HG02885 (cell line): ENCODE measurements around the gene CELF1.
"Not testable (repeated sequence)": the region's sequence is repeated elsewhere in the genome, so short reads cannot be mapped to it uniquely, and the experiment has no call there.

Source experiments
- ATAC-seq: cut with Tn5 transposase; IDR thresholded peaks from one replicate; pipeline ENCODE4 v1.9.1; 2021; ENCODE audit warnings: mild to moderate bottlenecking; ENCODE audit not compliant: unreplicated experiment, poor library complexity

Gene CELF1

DNA sequence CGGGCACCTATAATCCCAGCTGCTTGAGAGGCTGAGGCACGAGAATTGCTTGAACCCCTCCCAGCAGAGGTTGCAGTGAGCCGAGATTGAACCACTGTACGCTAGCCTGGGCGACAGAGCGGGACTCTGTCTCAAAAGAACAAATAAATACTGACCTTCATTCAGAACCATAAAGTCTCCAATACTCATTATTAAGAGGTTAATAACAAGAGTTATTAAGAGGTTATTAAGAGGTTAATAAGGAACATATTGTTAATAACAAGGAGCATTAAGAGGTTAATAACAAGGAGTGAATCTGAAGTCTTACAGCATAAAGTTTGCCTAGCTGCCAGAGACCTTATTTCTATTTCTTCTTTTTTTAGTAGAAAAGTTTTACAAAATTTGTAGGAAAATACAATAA is 7.6 kb downstream of the CELF1 start:
- no peak for ATAC-seq

DNA sequence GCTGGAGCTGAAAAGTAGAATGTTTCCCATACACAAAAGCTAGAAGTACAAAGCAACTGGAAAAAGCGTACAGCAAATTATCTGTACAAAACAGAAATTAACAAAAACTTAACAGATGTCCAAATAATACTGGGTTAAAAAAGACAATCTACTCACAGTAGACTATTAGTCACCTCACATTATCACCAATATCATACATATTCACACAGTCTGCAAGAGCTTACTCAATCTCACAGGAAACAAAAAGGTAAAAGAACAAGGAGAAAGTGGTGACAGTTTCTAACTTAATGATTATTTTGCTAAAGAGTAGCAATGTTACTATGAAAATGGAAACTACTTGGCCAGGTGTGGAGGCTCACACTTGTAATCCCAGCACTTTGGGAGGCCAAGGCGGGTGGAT is 11.9 kb downstream of the CELF1 start:
- no peak for ATAC-seq

DNA sequence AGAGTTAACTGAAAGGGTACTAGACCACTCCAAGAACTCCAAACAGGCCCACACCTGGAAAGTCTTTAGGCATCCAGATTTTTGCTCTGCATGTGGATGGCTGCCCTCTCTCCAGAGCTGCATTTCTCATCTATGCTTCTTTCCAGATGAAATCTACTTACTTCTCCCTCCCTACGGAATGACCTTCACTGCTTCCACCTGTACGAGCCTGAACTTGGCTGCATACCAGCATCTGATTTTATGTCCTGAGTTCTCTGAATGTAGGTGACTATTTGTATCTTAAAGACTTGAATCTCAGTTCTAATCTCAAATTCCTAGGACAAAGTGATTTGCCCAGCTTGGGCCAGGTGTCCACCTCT is 13.3 kb downstream of the CELF1 start:
- no peak for ATAC-seq

DNA sequence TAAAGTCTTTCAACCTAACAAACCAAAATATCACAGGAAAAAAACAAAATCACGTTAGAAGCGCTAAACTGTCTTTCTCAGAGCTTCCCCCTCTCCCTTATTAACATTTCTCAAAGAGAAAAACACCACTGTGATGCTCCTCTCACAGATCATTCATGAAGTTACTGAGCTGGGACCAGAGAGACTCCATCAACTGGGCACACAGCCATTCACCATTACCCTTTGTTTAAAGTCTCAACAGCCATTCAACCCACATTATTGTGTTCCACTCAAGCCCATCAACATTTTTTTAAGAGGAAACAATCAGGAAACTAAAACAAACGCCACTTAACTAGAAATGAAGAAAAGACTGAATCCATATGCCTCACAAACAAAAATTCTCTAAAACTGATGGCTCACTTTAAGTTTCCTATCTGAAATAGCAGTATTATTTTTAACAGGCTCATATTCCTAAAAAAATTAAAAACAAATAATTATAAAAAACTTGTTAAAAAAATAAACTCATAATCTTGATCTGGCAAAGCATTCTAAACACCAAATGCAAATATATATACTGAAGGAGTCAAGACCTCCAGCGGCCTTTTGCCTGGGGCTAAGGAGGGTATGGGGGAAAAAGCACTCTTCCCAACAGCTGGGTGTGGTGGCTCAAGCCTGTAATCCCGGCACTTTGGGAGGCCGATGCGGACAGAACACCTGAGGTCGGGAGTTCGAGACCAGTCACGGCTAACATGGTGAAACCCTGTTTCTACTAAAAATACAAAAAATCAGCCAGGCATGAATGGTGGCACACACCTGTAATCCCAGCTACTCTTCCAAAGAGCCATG is 14.0 kb downstream of the CELF1 start:
- no peak for ATAC-seq

DNA sequence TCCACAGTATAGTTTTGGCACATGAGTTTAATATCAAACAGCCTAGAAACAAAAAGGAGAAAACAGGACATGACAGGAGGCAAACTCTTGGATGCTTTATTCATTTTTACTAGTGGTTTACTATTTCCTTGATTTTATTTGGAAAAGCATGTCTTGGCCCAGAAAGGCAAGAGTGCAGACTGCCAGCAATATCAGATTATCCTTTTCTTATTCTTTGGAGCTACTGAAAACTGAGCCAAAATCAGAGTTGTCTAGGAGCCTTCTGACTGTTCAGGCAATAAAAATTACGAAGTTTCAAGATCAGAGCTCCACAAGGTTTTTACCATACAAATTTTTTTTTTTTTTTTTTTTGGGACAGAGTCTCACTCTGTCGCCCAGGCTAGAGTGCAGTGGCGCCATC is 16.0 kb downstream of the CELF1 start:
- no peak for ATAC-seq

DNA sequence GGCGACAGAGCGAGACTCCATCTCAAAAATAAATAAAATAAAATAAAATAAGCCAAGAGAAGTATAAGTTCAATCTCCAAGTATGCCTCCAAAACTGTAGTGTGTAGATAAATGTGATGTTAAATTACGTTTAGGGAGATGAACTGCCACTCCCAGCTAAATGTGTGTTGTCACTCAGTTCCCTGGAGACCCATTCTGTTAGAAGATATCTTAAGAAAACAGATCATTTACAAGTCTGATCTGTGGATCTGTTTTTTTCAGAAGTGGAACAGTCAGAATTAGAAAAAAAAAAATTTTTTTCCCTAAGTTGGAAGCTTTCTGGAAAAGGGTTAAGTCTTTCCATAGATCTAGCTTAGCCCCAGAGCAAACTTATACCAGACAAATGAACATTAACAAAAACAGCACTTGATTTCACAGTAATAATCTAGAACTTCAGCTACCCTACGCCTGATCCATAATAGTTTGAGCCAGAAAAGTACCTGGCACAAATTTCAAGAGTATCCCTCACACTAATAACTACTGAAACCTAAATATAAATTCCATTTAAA is 18.2 kb downstream of the CELF1 start:
- no peak for ATAC-seq

DNA sequence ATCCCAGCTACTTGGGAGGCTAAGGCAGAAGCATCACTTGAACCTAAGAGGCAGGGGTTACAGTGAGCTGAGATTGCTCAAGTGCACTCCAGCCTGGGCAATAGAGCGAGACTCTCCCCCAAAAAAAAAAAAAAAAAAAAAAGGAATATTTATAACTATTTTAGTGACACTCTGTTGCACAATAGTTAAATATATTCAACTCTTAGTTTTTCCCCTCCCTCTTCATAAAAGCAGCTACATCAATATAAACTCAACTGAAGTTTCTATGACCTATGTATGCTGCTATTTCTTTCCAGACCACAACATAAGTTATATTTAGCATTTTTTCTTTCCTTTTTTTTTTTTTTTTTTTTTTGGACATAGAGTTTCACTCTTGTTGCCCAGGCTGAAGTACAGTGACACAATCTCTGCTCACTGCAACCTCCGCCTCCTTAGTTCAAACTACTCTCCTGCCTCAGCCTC is 19.2 kb downstream of the CELF1 start:
- no peak for ATAC-seq

DNA sequence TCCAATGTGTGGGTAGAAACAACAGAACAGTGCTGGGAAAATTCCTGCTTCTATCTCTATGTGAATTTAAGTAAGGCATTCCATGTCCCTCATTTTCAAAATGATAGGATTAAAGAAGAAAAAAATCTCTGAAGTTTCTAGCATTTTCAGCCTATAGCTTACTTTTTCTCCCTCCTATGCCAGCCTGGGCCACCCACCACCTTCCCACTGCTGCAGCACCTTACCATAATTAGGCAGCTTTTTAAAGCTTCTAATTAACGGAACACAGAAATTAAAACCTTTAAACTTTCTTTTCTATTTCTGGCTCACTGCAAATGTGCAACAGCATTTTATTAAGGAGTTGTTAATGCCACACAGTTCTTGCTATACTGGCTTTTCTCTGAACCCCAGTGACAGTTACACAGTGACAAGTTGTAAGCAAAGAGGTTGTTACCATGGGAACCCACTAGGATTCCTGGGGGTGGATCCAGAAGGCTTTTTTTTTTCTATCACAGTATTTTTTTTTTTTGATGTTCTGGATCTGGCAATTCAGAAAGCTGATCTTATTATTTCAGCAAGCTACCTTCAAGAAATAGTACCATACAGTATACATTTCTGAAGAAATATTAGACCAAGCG is 20.2 kb downstream of the CELF1 start:
- ATAC-seq, result no peak

DNA sequence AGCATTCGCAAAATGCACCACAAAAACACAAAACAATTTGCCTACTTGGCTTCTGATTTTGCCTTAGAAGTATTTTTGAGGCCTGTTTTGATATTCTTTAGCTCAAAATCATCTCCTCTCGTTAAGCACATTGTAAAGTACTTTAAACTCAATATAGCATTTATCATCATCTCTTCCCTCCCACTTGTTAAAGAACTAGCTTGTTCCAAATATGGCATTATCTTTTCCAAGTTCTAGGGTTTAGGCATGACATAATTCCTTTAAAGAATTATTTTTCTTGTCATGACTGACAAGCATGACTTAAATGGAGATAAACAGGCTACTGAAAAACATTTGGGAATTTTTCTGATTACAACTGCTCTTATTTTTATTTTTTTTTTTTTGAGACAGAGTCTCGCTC is 21.3 kb downstream of the CELF1 start:
- ATAC-seq, result no peak

DNA sequence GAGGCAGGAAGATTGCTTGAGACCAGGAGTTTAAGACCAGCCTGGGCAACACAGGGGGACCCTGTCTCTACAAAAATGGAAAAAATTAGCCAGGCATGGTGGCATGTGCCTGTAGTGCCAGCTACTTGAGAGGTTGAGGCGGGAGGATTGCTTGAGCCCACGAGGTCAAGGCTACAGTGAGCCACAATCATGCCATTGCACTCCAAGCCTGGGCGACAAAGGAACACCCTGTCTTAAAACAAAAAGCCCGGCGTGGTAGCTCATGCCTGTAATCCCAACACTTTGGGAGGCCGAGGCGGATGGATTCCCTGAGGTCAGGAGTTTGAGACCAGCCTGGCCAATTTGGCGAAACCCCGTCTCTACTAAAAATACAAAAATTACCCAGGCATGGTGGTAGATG is 22.2 kb downstream of the CELF1 start:
- not testable (repeated sequence) for ATAC-seq

DNA sequence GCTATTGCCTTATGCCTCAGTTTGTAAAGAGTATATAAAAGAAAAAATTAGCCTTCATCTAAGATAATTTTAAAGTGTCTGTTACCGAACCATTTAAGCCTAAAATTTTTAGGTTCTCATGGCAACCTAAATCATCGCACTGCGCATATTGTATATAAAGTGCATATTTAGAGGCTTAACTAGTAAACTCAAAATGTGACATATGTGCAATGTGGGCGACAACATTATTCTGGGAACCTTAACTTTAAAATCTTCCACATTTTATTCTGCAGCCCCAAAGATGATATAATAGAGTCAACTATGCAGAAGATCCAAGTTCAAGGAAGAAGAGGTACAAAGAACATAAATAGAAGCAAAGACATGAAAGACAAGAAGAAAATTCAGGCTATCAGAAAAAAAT is 23.0 kb downstream of the CELF1 start:
- ATAC-seq, result no peak

DNA sequence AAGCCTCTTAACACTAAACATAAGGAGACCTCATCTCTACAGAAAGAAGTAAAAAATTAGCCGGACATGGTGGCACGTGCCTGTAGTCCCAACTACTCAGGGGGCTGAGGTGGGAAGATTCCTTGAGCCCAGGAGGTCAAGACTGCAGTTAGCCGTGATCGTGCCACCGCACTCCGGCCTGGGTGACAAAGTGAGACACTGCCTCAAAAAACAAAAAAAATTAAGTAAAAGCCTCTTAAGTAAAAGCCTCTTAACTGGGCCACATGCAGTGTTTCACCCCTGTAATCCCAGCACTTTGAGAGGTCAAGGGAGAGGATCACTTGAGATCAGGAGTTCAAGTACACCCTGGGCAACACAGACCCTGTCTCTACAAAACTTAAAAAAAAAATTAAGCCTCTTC is 25.7 kb downstream of the CELF1 start:
- no peak for ATAC-seq

DNA sequence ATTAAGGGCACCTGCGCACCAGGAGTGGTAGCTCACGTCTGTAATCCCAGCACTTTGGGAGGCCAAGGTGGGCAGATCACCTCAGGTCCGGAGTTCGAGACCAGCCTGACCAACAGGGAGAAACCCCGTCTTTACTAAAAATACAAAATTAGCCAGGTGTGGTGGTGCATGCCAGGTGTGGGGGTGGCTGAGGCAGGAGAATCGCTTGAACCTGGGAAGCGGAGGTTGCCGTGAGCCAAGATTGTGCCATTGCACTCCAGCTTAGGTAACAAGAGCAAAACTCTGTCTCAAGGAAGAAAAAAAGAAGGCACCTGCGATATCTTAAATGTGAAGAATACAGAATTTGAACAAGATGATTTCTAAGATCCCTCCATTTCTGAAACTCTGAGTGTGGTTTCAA is 26.9 kb downstream of the CELF1 start:
- ATAC-seq, result not testable (repeated sequence)

DNA sequence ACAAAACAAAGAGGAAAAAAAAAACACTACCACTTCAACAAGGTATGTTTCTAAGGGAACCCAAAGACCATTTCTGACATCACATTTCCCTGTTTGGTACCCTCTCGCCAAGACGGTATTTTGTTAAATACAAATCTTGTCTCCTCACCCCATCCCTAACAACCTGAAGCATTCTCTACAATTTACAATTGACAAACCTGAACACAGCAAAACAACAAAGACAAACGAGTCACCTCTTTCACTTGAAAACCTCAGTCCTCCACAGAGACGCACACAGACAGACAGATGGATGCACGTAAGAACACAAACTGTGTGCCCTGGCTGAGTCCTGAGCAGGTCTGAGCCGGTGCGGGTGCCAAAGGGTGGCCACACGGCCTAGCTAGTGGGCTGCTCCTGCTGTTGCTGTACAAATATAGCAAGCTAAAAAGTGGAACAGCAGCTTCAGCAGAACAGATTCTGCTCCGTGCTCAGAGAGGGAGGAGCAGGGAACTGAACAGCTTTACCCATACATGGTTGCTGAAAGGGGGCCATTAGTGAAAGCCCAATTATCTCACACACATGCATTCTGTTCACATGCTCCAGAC is 28.5 kb downstream of the CELF1 start:
- ATAC-seq, result peak; percentile 36

DNA sequence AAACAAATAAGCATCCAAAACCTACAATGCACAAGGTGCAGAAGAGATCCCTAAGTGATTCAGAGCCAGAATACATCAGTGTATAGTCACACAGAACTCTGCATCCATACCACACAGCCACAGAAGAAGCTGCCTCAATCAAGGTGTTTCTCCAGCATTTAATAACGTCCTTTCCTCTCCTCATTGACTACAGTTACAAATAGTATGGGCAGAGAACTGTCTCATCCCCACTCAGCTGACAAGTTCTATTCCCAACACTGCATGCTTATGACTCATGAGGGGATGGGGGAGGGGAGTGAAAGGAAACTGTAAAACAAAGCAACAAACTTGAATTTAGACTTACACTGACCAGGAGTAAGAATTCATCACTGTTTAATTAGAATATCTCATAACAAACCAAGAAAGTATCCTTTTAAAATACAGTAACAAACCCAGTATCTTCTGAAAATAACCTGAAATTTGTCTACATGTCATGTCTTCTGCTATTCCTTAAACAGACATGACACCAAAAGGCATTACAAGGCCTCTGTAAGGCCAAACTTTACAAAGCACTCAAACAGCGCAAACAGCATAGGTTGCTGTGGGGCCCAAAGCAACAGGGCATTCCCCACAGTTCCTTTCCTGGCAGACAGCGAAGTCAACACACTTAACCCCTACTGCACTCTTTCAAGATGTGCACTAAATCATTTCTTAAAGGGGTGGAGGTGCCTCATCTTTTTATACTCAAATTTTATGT is 29.3 kb downstream of the CELF1 start:
- peak; percentile 52 for ATAC-seq

DNA sequence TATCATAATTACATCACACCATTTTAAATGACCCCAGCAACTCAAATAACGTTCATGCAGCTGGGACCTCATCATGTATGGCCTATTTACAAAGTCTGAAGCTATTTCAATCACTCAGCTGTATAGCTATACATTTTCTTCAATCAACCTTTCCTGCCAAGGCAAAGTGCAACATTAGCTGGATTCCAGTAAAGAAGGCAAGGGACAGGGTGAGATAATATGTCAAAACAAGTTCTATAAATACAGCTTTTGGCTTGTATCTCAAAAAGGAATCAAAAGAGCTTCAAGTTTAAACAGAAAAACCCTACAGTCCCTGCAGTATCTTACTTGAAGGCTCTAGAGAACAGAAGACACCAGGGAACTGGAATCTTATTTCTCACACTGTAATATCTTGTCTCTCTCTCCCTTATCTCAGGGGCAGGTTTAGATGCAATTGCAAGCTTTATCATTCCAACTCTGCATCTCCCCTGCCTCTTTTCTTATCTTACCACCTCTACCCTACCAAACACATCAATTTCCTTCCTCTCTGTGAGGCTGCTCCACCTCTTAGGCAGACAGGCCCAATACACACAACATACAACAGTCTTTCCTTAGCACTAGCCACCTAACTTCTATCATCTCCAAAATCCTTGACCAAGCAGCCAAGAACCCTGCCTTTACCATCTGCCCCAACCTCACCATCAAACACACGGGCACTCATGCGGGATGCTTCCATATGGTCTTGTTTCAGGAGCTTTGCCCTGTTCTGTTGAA is 34.5 kb downstream of the CELF1 start:
- ATAC-seq, result no peak

DNA sequence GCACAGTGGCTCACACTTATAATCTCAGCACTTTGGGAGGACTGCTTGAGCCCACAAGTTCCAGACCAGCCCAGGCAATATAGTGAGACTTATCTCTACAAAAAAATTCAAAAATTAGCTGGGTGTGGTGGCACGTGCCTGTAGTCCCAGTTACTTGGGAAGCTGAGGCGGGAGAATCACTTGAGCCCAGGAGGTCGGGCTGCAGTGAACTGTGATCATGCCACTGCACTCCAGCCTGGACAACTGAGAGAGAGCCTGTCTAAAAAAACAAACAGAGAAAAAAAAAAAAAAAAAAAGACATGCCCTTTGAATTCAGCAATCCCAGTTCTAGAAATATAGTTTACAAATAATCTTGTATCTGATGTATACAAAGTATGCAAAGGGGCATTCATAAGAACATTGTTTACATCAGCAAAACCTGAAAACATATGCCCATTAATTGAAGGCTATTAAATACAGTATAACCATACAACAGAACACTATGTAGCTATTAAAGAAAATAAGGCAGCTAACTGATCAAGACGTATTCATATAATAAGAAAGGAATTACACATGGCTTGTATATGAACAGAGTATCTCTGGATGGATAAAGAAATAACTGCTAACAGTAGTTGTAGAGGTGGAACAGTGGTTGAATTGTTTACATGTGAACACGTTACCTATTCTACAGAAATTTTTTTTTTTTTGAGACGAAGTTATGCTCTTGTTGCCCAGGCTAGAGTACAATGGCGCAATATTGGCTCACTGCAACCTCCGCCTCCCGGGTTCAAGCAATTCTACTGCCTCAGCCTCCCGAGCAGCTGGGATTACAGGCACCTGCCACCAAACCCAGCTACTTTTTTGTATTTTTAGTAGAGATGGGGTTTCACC is 35.7 kb downstream of the CELF1 start:
- no peak for ATAC-seq

DNA sequence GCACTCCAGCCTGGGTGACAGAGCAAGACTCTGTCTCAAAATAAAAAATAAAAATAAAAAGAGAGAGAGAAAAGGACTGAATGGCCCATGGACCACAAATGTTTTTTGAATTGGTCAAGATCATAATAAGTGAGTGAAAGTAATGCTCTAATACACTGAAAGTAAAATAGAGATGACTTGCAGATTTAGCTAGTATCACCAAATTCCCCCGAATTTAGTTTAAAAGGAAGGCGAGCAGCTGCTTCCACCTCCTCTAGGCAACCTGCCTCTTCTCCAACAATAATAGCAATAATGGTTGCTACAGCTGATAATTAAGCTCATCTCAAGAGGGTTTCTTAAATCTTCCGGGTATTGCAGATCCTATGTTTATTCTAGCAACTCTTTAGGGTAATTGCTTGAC is 36.8 kb downstream of the CELF1 start:
- ATAC-seq, result no peak
